ENCODE results near the gene SHBG.
"Not testable (repeated sequence)": the region's sequence is repeated elsewhere in the genome, so short reads cannot be mapped to it uniquely, and the experiment has no call there.

SHBG gene

GRCh38 chr17:7612294-7612640 is 17.7 kb upstream of the SHBG start:
- no peak for DNase-seq

- no peak for DNase-seq
These were observed 16.0 kb upstream of the SHBG start for GRCh38 chr17:7613769-7614424.

GRCh38 chr17:7614425-7615264 is 15.3 kb upstream of the SHBG start, which contains the start of gene FXR2:
FXR2 (minus strand) TSS chr17:7614897; CDS start chr17:7614532, 365 bp downstream.
- peak; percentile 100 for DNase-seq

GRCh38 chr17:7615265-7615747 is 14.6 kb upstream of the SHBG start:
- no peak for DNase-seq

- no peak for DNase-seq
These were observed 11.3 kb upstream of the SHBG start for GRCh38 chr17:7618608-7619007.

GRCh38 chr17:7620835-7621234 is 9.1 kb upstream of the SHBG start:
- no peak for DNase-seq

GRCh38 chr17:7623661-7624060 is 6.3 kb upstream of the SHBG start:
- DNase-seq, result no peak

- not testable (repeated sequence) for DNase-seq
These were observed 4.2 kb upstream of the SHBG start for GRCh38 chr17:7625749-7626148.

- DNase-seq, result no peak
These were observed 3.6 kb upstream of the SHBG start for GRCh38 chr17:7626307-7626706.

GRCh38 chr17:7626956-7627249 is 3.0 kb upstream of the SHBG start:
- peak; percentile 36 for DNase-seq

GRCh38 chr17:7627250-7628121 is 2.4 kb upstream of the SHBG start, which contains the start of gene SAT2:
SAT2 (minus strand) TSS chr17:7627821; CDS start chr17:7627635, 186 bp downstream.
- peak; percentile 97 for DNase-seq

- DNase-seq, result no peak
These were observed 1.8 kb downstream of the SHBG start for GRCh38 chr17:7631398-7632380.

- DNase-seq, result no peak
These were observed 2.6 kb downstream of the SHBG start for GRCh38 chr17:7632492-7632894.

- no peak for DNase-seq
These were observed 3.2 kb downstream of the SHBG start for GRCh38 chr17:7633093-7633492.

- peak; percentile 81 for DNase-seq
These were observed 4.4 kb downstream of the SHBG start for GRCh38 chr17:7634384-7634783.

- DNase-seq, result no peak
These were observed 6.2 kb downstream of the SHBG start for GRCh38 chr17:7636163-7636562.

GRCh38 chr17:7640783-7641182 is 10.8 kb downstream of the SHBG start:
- no peak for DNase-seq

- DNase-seq, result not testable (repeated sequence)
These were observed 11.7 kb downstream of the SHBG start for GRCh38 chr17:7641635-7642034.

- no peak for DNase-seq
These were observed 14.8 kb downstream of the SHBG start for GRCh38 chr17:7644775-7645174.

GRCh38 chr17:7646457-7646856 is 16.5 kb downstream of the SHBG start:
- no peak for DNase-seq

- DNase-seq, result no peak
These were observed 17.1 kb downstream of the SHBG start for GRCh38 chr17:7647018-7647417.

- peak; percentile 83 for DNase-seq
These were observed 20.7 kb downstream of the SHBG start, which contains the start of gene ATP1B2 for GRCh38 chr17:7650509-7651096. ATP1B2 (plus strand) TSS chr17:7650926; CDS start chr17:7651519, 593 bp downstream.

Data from right hindlimb (tissue), 1 donor.